Mesendoderm (in vitro differentiated cells): ENCODE results near the gene C10orf67. TPM values are rescaled to one million over a fixed set of nuclear protein-coding genes. Genes with fewer than 3 reads are reported as not detected.

ENCODE experiments used
- DNase-seq: peaks from one replicate; pipeline ENCODE4 v3.0.0; 2013
- H2AK5ac ChIP-seq: 2 replicates; pipeline ENCODE4 v1.6.1; 2013; ENCODE audit warnings: low read length, inconsistent platforms
- H2BK120ac ChIP-seq: 2 replicates; pipeline ENCODE4 v1.6.1; 2013; ENCODE audit warnings: low read depth, mild to moderate bottlenecking, low read length, moderate library complexity, mixed read lengths
- H2BK15ac ChIP-seq: replicated peaks from 2 replicates; pipeline ENCODE4 v1.6.1; 2013; ENCODE audit warnings: low read depth, mild to moderate bottlenecking, moderate library complexity
- H2BK5ac ChIP-seq: 2 replicates; pipeline ENCODE4 v1.6.1; 2013; ENCODE audit warnings: low read length, inconsistent platforms
- H3K18ac ChIP-seq: 2 replicates; pipeline ENCODE4 v1.6.1; 2013; ENCODE audit warnings: mild to moderate bottlenecking, low read length, mixed read lengths
- H3K23ac ChIP-seq: one replicate; pipeline ENCODE4 v1.6.1; 2013; ENCODE audit warnings: low read length
- H3K27ac ChIP-seq: 2 replicates; pipeline ENCODE4 v1.5.1; 2013; ENCODE audit warnings: low read depth, mild to moderate bottlenecking, inconsistent platforms, low read length, moderate library complexity
- H3K27me3 ChIP-seq: 2 replicates; pipeline ENCODE4 v1.6.1; 2013; ENCODE audit warnings: low read length, control low read depth, mild to moderate bottlenecking, inconsistent platforms; ENCODE audit not compliant: insufficient read depth, poor library complexity
- H3K36me3 ChIP-seq: 2 replicates; pipeline ENCODE4 v1.6.1; 2013; ENCODE audit warnings: low read length, inconsistent platforms; ENCODE audit not compliant: control insufficient read depth, insufficient read depth
- H3K4ac ChIP-seq: one replicate; pipeline ENCODE4 v1.6.1; 2013; ENCODE audit warnings: low read depth, mild to moderate bottlenecking, low read length, moderate library complexity
- H3K4me1 ChIP-seq: 2 replicates; pipeline ENCODE4 v1.6.1; 2013; ENCODE audit warnings: low read depth, low read length, inconsistent platforms; ENCODE audit not compliant: control insufficient read depth
- H3K4me2 ChIP-seq: 2 replicates; pipeline ENCODE4 v1.6.1; 2013; ENCODE audit warnings: low read length
- H3K4me3 ChIP-seq: 2 replicates; pipeline ENCODE4 v1.5.1; 2013; ENCODE audit warnings: mild to moderate bottlenecking, low read length
- H3K56ac ChIP-seq: one replicate; pipeline ENCODE4 v1.6.1; 2013; ENCODE audit warnings: low read length
- H3K79me1 ChIP-seq: 2 replicates; pipeline ENCODE4 v1.6.1; 2013; ENCODE audit warnings: low read length, inconsistent platforms
- H3K79me2 ChIP-seq: 2 replicates; pipeline ENCODE4 v1.6.1; 2013; ENCODE audit warnings: mild to moderate bottlenecking, low read length; ENCODE audit not compliant: control insufficient read depth, insufficient read depth
- H3K9ac ChIP-seq: 2 replicates; pipeline ENCODE4 v1.6.1; 2013; ENCODE audit warnings: low read length, inconsistent platforms
- H4K5ac ChIP-seq: one replicate; pipeline ENCODE4 v1.6.1; 2013; ENCODE audit warnings: low read length
- H4K8ac ChIP-seq: one replicate; pipeline ENCODE4 v1.6.1; 2013; ENCODE audit warnings: low read depth, mild to moderate bottlenecking, control low read depth, low read length, moderate library complexity
- WGBS: extraction: QIAGEN DNeasy Blood & Tissue Kit; methylation state at CpG from one replicate; pipeline ENCODE4 v1.1.7; 2013; ENCODE audit warnings: low lambda C conversion rate, missing lambda C conversion rate; ENCODE audit not compliant: insufficient coverage; ENCODE audit errors: extremely low coverage; 5-methylcytosine and 5-hydroxymethylcytosine counted together
- small RNA-seq: library from polyadenylated mRNA; stranded (forward); fragments of <200 nt; extraction: miRNeasy Mini kit (QIAGEN cat#:217004); gene quantifications from one replicate; pipeline ENCODE3, GENCODE V24; 2013; ENCODE audit not compliant: insufficient read depth

C10orf67 gene

GRCh38 chr10:23156447-23157150, 188.0 kb downstream of the C10orf67 start:
- no CpG with 5 or more reads among the region's 10 CpGs for WGBS
- H3K36me3 ChIP-seq = no peaks in the 10 kb centered on the region
- H3K23ac ChIP-seq = no peak overlapping the region
- no peaks in the 10 kb centered on the region for H3K79me1 ChIP-seq
- no peaks in the 10 kb centered on the region for H3K4me1 ChIP-seq
- no peak overlapping the region for H2BK15ac ChIP-seq
- H3K4ac ChIP-seq = no peak overlapping the region
- no peak overlapping the region for H2BK120ac ChIP-seq
- no peak overlapping the region for H3K4me3 ChIP-seq
- no peaks in the 10 kb centered on the region for H3K79me2 ChIP-seq
- no peak overlapping the region for H3K18ac ChIP-seq
- H3K27ac ChIP-seq = no peak overlapping the region
- no peak overlapping the region for H3K4me2 ChIP-seq
- no peak overlapping the region for H2BK5ac ChIP-seq
- H4K8ac ChIP-seq = no peak overlapping the region
- no peak for DNase-seq
- H4K5ac ChIP-seq = no peak overlapping the region
- no peak overlapping the region for H3K9ac ChIP-seq
- no peak overlapping the region for H3K56ac ChIP-seq
- no peaks in the 10 kb centered on the region for H3K27me3 ChIP-seq
- no peak overlapping the region for H2AK5ac ChIP-seq

GRCh38 chr10:23155169-23155568, 189.4 kb downstream of the C10orf67 start:
- no peak overlapping the region for H3K27ac ChIP-seq
- no peak overlapping the region for H3K23ac ChIP-seq
- no peak overlapping the region for H3K4me3 ChIP-seq
- H3K27me3 ChIP-seq = no peaks in the 10 kb centered on the region
- H3K36me3 ChIP-seq = no peaks in the 10 kb centered on the region
- no peaks in the 10 kb centered on the region for H3K79me2 ChIP-seq
- H3K9ac ChIP-seq = no peak overlapping the region
- H2BK120ac ChIP-seq = no peak overlapping the region
- no peaks in the 10 kb centered on the region for H3K4me1 ChIP-seq
- WGBS = no CpG with 5 or more reads among the region's 7 CpGs
- H2BK15ac ChIP-seq = no peak overlapping the region
- DNase-seq = no peak
- no peak overlapping the region for H3K4me2 ChIP-seq
- no peak overlapping the region for H4K5ac ChIP-seq
- no peak overlapping the region for H3K56ac ChIP-seq
- no peak overlapping the region for H2AK5ac ChIP-seq
- H2BK5ac ChIP-seq = no peak overlapping the region
- H3K18ac ChIP-seq = no peak overlapping the region
- H4K8ac ChIP-seq = no peak overlapping the region
- H3K79me1 ChIP-seq = no peaks in the 10 kb centered on the region
- no peak overlapping the region for H3K4ac ChIP-seq

Small RNAs within 50 kb of the gene (small RNA-seq; reads per million reads assigned to genes)
- gene MIR1254-2 (not detected), gene RF00561 (not detected)
